Measurements from ENCODE around the gene NPLOC4.
"Not testable (repeated sequence)": the region's sequence is repeated elsewhere in the genome, so short reads cannot be mapped to it uniquely, and the experiment has no call there.

The NPLOC4 gene

GRCh38 chr17:81537856-81538555 is 98.9 kb downstream of the NPLOC4 start:
- no peak overlapping the region for H3K9ac ChIP-seq (ENCODE audit: low read length in 2 of 2)
- peaks cover 4 to 14% of the 10 kb centered on the region in 2 donors for H3K36me3 ChIP-seq (ENCODE audit: control insufficient read depth in 2 of 2, insufficient read depth in 2 of 2, low read length in 2 of 2)
- H3K4me1 ChIP-seq (ENCODE audit: control insufficient read depth, insufficient read depth, low read length) = peaks cover 12% of the 10 kb centered on the region
- H3K4me3 ChIP-seq (ENCODE audit: low read length in 2 of 2) = no peak overlapping the region
- no peak overlapping the region for H3K27ac ChIP-seq (ENCODE audit: low read length)
- H3K27me3 ChIP-seq (ENCODE audit: control insufficient read depth in 1 of 2, insufficient read depth in 2 of 2, low read length in 2 of 2) = peaks cover 26 to 39% of the 10 kb centered on the region in 2 donors
- no peaks in the 10 kb centered on the region for H3K9me3 ChIP-seq (ENCODE audit: control insufficient read depth in 2 of 2, low read length in 2 of 2)

GRCh38 chr17:81537343-81537855 is 99.5 kb downstream of the NPLOC4 start:
- Histone ChIP-seq H3K9ac (ENCODE audit: low read length in 2 of 2) (no peak overlapping the region), H3K36me3 (ENCODE audit: control insufficient read depth in 2 of 2, insufficient read depth in 2 of 2, low read length in 2 of 2) (peaks cover 0 to 12% of the 10 kb centered on the region in 2 donors), H3K4me3 (ENCODE audit: low read length in 2 of 2) (no peak overlapping the region), H3K4me1 (ENCODE audit: control insufficient read depth, insufficient read depth, low read length) (peaks cover 12% of the 10 kb centered on the region), H3K27ac (ENCODE audit: low read length) (no peak overlapping the region), H3K9me3 (ENCODE audit: control insufficient read depth in 2 of 2, low read length in 2 of 2) (no peaks in the 10 kb centered on the region), H3K27me3 (ENCODE audit: control insufficient read depth in 1 of 2, insufficient read depth in 2 of 2, low read length in 2 of 2) (peaks cover 28 to 39% of the 10 kb centered on the region in 2 donors)

DNA sequence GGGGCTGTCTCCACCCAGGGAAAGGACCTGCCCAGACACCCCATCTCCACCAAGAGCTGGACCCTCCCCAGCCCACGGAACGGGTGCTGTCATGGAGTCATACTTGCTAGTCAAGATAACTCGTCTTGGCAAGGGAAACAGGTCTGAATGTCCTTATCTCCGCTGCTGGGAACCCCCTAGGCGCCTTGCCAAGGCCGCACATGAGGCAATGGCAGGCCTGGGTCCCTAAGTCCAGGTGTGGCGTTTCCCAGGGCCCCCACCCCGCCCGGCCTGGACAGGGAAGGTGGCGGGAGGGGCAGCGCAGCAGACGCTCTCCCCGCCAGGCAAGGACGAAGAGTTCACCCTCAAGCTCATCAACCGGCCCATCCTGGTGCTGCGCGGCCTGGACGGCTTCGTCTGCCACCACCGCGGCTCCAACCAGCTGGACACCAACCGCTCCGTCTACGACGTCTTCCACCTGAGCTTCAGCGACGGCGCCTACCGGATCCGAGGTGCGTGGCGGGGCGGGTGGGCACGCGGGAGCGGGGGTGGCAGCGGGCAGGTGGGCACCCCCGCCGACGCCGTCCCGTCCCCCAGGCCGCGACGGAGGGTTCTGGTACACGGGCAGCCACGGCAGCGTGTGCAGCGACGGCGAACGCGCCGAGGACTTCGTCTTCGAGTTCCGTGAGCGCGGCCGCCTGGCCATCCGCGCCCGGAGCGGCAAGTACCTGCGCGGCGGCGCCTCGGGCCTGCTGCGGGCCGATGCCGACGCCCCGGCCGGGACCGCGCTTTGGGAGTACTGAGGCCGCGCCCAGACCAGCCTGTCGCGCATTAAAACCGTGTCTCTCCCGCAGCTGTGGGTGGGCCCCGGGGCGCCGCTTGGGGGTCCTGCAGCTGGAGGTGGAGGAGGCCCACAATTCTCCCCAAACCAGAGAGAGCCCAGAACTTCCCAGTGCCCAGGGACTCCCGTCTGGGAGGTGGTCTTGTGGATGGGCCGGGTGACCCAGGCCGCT is 100.3 kb downstream of the NPLOC4 start:
- peaks cover 28 to 39% of the 10 kb centered on the region in 2 donors for H3K27me3 ChIP-seq (ENCODE audit: control insufficient read depth in 1 of 2, insufficient read depth in 2 of 2, low read length in 2 of 2)
- no peak overlapping the region for H3K9ac ChIP-seq (ENCODE audit: low read length in 2 of 2)
- H3K4me3 ChIP-seq (ENCODE audit: low read length in 2 of 2) = no peak overlapping the region
- no peak overlapping the region for H3K27ac ChIP-seq (ENCODE audit: low read length)
- H3K9me3 ChIP-seq (ENCODE audit: control insufficient read depth in 2 of 2, low read length in 2 of 2) = no peaks in the 10 kb centered on the region
- peaks cover 12% of the 10 kb centered on the region for H3K4me1 ChIP-seq (ENCODE audit: control insufficient read depth, insufficient read depth, low read length)
- peaks cover 0 to 12% of the 10 kb centered on the region in 2 donors for H3K36me3 ChIP-seq (ENCODE audit: control insufficient read depth in 2 of 2, insufficient read depth in 2 of 2, low read length in 2 of 2)

GRCh38 chr17:81535480-81536298 is 101.2 kb downstream of the NPLOC4 start:
- no peaks in the 10 kb centered on the region for H3K9me3 ChIP-seq (ENCODE audit: control insufficient read depth in 2 of 2, low read length in 2 of 2)
- no peak overlapping the region for H3K27ac ChIP-seq (ENCODE audit: low read length)
- H3K9ac ChIP-seq (ENCODE audit: low read length in 2 of 2) = no peak overlapping the region
- H3K4me1 ChIP-seq (ENCODE audit: control insufficient read depth, insufficient read depth, low read length) = peaks cover 12% of the 10 kb centered on the region
- peaks cover 0 to 9% of the 10 kb centered on the region in 2 donors for H3K36me3 ChIP-seq (ENCODE audit: control insufficient read depth in 2 of 2, insufficient read depth in 2 of 2, low read length in 2 of 2)
- H3K27me3 ChIP-seq (ENCODE audit: control insufficient read depth in 1 of 2, insufficient read depth in 2 of 2, low read length in 2 of 2) = peaks cover 28 to 39% of the 10 kb centered on the region in 2 donors
- H3K4me3 ChIP-seq (ENCODE audit: low read length in 2 of 2) = no peak overlapping the region

DNA sequence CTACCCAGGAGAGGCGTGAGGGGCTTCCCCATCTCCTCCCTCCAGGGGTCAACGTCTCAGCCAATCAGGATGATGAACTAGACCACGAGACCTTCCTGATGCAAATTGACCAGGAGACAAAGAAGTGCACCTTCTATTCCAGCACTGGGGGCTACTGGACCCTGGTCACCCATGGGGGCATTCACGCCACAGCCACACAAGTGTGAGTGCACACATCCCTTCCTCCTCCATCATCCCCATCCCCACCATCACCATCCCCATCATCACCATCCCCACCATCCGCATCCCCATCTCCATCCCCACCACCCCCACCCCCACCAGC is 101.9 kb downstream of the NPLOC4 start:
- Histone ChIP-seq H3K9ac (ENCODE audit: low read length in 2 of 2) (no peak overlapping the region), H3K4me3 (ENCODE audit: low read length in 2 of 2) (no peak overlapping the region), H3K9me3 (ENCODE audit: control insufficient read depth in 2 of 2, low read length in 2 of 2) (no peaks in the 10 kb centered on the region), H3K27ac (ENCODE audit: low read length) (no peak overlapping the region), H3K4me1 (ENCODE audit: control insufficient read depth, insufficient read depth, low read length) (peaks cover 12% of the 10 kb centered on the region), H3K27me3 (ENCODE audit: control insufficient read depth in 1 of 2, insufficient read depth in 2 of 2, low read length in 2 of 2) (peaks cover 28 to 39% of the 10 kb centered on the region in 2 donors), H3K36me3 (ENCODE audit: control insufficient read depth in 2 of 2, insufficient read depth in 2 of 2, low read length in 2 of 2) (peaks cover 0 to 5% of the 10 kb centered on the region in 2 donors)

- Histone ChIP-seq H3K36me3 (ENCODE audit: control insufficient read depth in 2 of 2, insufficient read depth in 2 of 2, low read length in 2 of 2) (peaks cover 0 to 3% of the 10 kb centered on the region in 2 donors), H3K4me1 (ENCODE audit: control insufficient read depth, insufficient read depth, low read length) (peaks cover 12% of the 10 kb centered on the region), H3K27ac (ENCODE audit: low read length) (no peak overlapping the region), H3K27me3 (ENCODE audit: control insufficient read depth in 1 of 2, insufficient read depth in 2 of 2, low read length in 2 of 2) (peaks cover 28 to 39% of the 10 kb centered on the region in 2 donors), H3K9ac (ENCODE audit: low read length in 2 of 2) (no peak overlapping the region), H3K9me3 (ENCODE audit: control insufficient read depth in 2 of 2, low read length in 2 of 2) (no peaks in the 10 kb centered on the region), H3K4me3 (ENCODE audit: low read length in 2 of 2) (no peak overlapping the region)
Measured at GRCh38 chr17:81534157-81535006, 102.5 kb downstream of the NPLOC4 start.

- H3K36me3 ChIP-seq (ENCODE audit: control insufficient read depth in 2 of 2, insufficient read depth in 2 of 2, low read length in 2 of 2) = peaks cover 0 to 3% of the 10 kb centered on the region in 2 donors
- H3K27me3 ChIP-seq (ENCODE audit: control insufficient read depth in 1 of 2, insufficient read depth in 2 of 2, low read length in 2 of 2) = peaks cover 31 to 44% of the 10 kb centered on the region in 2 donors
- no peaks in the 10 kb centered on the region for H3K9me3 ChIP-seq (ENCODE audit: control insufficient read depth in 2 of 2, low read length in 2 of 2)
- no peak overlapping the region for H3K4me3 ChIP-seq (ENCODE audit: low read length in 2 of 2)
- H3K27ac ChIP-seq (ENCODE audit: low read length) = no peak overlapping the region
- no peak overlapping the region for H3K9ac ChIP-seq (ENCODE audit: low read length in 2 of 2)
- H3K4me1 ChIP-seq (ENCODE audit: control insufficient read depth, insufficient read depth, low read length) = peaks cover 12% of the 10 kb centered on the region
Measured at GRCh38 chr17:81533339-81534141, 103.4 kb downstream of the NPLOC4 start.

- H3K27ac ChIP-seq (ENCODE audit: low read length) = no peak overlapping the region
- no peak overlapping the region for H3K9ac ChIP-seq (ENCODE audit: low read length in 2 of 2)
- H3K4me1 ChIP-seq (ENCODE audit: control insufficient read depth, insufficient read depth, low read length) = peaks cover 14% of the 10 kb centered on the region
- H3K9me3 ChIP-seq (ENCODE audit: control insufficient read depth in 2 of 2, low read length in 2 of 2) = no peaks in the 10 kb centered on the region
- H3K4me3 ChIP-seq (ENCODE audit: low read length in 2 of 2) = no peak overlapping the region
- H3K36me3 ChIP-seq (ENCODE audit: control insufficient read depth in 2 of 2, insufficient read depth in 2 of 2, low read length in 2 of 2) = no peaks in the 10 kb centered on the region
- H3K27me3 ChIP-seq (ENCODE audit: control insufficient read depth in 1 of 2, insufficient read depth in 2 of 2, low read length in 2 of 2) = peaks cover 28 to 46% of the 10 kb centered on the region in 2 donors
Measured at GRCh38 chr17:81532490-81533287, 104.2 kb downstream of the NPLOC4 start.

GRCh38 chr17:81531998-81532404 is 104.9 kb downstream of the NPLOC4 start:
- Histone ChIP-seq H3K4me1 (ENCODE audit: control insufficient read depth, insufficient read depth, low read length) (peaks cover 11% of the 10 kb centered on the region), H3K27me3 (ENCODE audit: control insufficient read depth in 1 of 2, insufficient read depth in 2 of 2, low read length in 2 of 2) (peaks cover 31 to 46% of the 10 kb centered on the region in 2 donors)
- not testable (repeated sequence) for H3K4me3 ChIP-seq (ENCODE audit: low read length in 2 of 2); H3K9me3 ChIP-seq (ENCODE audit: control insufficient read depth in 2 of 2, low read length in 2 of 2); H3K9ac ChIP-seq (ENCODE audit: low read length in 2 of 2); H3K36me3 ChIP-seq (ENCODE audit: control insufficient read depth in 2 of 2, insufficient read depth in 2 of 2, low read length in 2 of 2); H3K27ac ChIP-seq (ENCODE audit: low read length)

Measured in stomach smooth muscle (tissue), 2 donors.